Measurements from ENCODE around the gene SGMS1. TPM values are rescaled to one million over a fixed set of nuclear protein-coding genes. Genes with fewer than 3 reads are reported as not detected.

SGMS1 gene
- total RNA-seq, 1 donor from 2014 or later = 18.6 TPM

DNA sequence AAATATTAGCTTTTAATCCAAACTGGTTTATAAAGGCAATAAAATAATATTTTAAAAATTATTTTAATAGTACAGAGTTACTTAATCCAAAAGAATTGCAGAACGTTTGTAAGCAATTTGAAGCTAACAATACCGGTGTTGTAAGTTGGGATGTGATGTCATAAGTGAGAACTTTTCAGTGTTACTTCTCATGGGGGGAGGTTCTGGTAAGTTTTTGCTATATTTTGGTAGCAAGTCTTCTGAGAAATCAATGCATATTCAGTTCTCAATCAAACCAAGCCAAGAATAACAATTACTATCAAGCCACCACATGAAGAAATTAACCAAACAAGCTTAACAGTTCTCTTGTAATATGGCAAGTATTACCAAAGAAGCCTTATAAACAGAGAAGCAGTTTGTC lies 225.4 kb downstream of the SGMS1 start:
- intact Hi-C loops (cut with micrococcal nuclease) = loop anchor here (5.0 kb wide), 1 partner anchor 136 kb away; no protein-coding TSS in a partner anchor
- Mint-ChIP-seq H3K9me3 (no peaks in the 10 kb centered on the region), H3K36me3 (ENCODE audit: low read depth) (peaks cover 5% of the 10 kb centered on the region), H3K4me1 (ENCODE audit: low read depth) (peaks cover 37% of the 10 kb centered on the region), H3K4me3 (no peak overlapping the region), H3K27me3 (ENCODE audit: insufficient read depth) (peaks cover 1% of the 10 kb centered on the region), H3K27ac (no peak overlapping the region)
- DNase-seq (ENCODE audit: low spot score) = no peak

DNA sequence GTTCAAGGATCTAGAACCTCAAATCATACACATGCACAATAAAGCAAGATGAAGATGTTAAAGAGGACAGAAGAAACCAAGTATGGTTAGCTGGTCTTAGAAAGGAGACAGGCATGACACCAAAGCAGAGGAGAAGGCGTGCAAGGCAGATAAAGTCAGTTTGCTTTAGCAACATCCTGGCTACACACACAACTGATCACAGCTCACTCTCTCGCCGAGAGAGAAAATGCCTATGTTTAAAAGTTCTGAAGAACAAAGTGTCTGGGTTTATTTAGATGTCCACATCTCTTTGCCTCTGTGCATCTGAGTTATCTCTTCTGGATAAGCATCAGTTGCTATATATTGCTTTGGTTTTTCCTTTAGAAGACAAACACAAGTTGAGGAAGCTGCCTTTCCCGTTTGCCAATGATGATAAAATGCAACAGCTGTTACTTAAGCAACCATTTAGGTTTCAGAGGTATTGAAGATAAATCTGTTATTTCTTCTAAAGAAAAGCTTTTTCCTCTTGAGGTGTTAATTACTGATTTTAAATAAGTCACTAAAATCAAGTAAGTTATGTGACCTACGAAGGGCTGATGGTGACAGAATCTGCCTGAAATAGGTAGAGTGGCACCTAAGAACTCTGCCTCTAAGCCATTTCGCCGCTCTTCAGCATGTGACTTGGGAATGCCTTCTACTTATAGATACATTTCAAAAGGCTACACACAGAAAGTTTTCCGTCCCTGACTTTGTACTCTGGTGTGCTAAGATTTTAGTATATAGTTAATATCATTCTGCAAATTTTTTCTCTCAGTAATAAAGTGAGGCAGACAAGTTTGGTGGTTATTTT lies 226.2 kb downstream of the SGMS1 start:
- H3K27me3 Mint-ChIP-seq (ENCODE audit: insufficient read depth) = peaks cover 1% of the 10 kb centered on the region
- H3K4me1 Mint-ChIP-seq (ENCODE audit: low read depth) = peaks cover 37% of the 10 kb centered on the region
- peak overlapping the region; percentile 71 for H3K4me3 Mint-ChIP-seq
- peak overlapping the region; percentile 88 for H3K27ac Mint-ChIP-seq
- H3K36me3 Mint-ChIP-seq (ENCODE audit: low read depth) = peaks cover 7% of the 10 kb centered on the region
- DNase-seq (ENCODE audit: low spot score) = no peak
- intact Hi-C loops (cut with micrococcal nuclease) = loop anchor here (1.0 to 5.0 kb wide), 5 partner anchors 21 to 240 kb away; no protein-coding TSS in a partner anchor
- H3K9me3 Mint-ChIP-seq = no peaks in the 10 kb centered on the region

- intact Hi-C loops (cut with micrococcal nuclease) = loop anchor here (1.0 to 5.0 kb wide), 5 partner anchors 22 to 241 kb away; no protein-coding TSS in a partner anchor
These were observed 227.1 kb downstream of the SGMS1 start for GRCh38 chr10:50396491-50397311.

GRCh38 chr10:50395851-50396250 lies 227.9 kb downstream of the SGMS1 start:
- peaks cover 37% of the 10 kb centered on the region for H3K4me1 Mint-ChIP-seq (ENCODE audit: low read depth)
- H3K36me3 Mint-ChIP-seq (ENCODE audit: low read depth) = peaks cover 7% of the 10 kb centered on the region
- H3K4me3 Mint-ChIP-seq = no peak overlapping the region
- H3K9me3 Mint-ChIP-seq = no peaks in the 10 kb centered on the region
- DNase-seq (ENCODE audit: low spot score) = no peak
- intact Hi-C loops (cut with micrococcal nuclease) = loop anchor here (2.0 to 5.0 kb wide), 2 partner anchors 69 to 134 kb away; no protein-coding TSS in a partner anchor
- H3K27ac Mint-ChIP-seq = no peak overlapping the region
- peaks cover 1% of the 10 kb centered on the region for H3K27me3 Mint-ChIP-seq (ENCODE audit: insufficient read depth)

More at GRCh38 chr10:50396491-50397311, 227.1 kb downstream of the SGMS1 start:
- no peak for DNase-seq (ENCODE audit: low spot score)
- Mint-ChIP-seq H3K4me1 (ENCODE audit: low read depth) (peaks cover 37% of the 10 kb centered on the region), H3K27ac (peak overlapping the region; percentile 88), H3K4me3 (peak overlapping the region; percentile 71), H3K36me3 (ENCODE audit: low read depth) (peaks cover 7% of the 10 kb centered on the region), H3K27me3 (ENCODE audit: insufficient read depth) (peaks cover 1% of the 10 kb centered on the region), H3K9me3 (no peaks in the 10 kb centered on the region)

- Mint-ChIP-seq H3K27ac (no peak overlapping the region), H3K9me3 (no peaks in the 10 kb centered on the region), H3K4me1 (ENCODE audit: low read depth) (peaks cover 37% of the 10 kb centered on the region), H3K27me3 (ENCODE audit: insufficient read depth) (peaks cover 1% of the 10 kb centered on the region), H3K4me3 (no peak overlapping the region), H3K36me3 (ENCODE audit: low read depth) (peaks cover 7% of the 10 kb centered on the region)
- DNase-seq (ENCODE audit: low spot score) = no peak
- intact Hi-C loops (cut with micrococcal nuclease) = loop anchor here (5.0 kb wide), 1 partner anchor 133 kb away; no protein-coding TSS in a partner anchor
These were observed 228.5 kb downstream of the SGMS1 start for GRCh38 chr10:50395271-50395670.

DNA sequence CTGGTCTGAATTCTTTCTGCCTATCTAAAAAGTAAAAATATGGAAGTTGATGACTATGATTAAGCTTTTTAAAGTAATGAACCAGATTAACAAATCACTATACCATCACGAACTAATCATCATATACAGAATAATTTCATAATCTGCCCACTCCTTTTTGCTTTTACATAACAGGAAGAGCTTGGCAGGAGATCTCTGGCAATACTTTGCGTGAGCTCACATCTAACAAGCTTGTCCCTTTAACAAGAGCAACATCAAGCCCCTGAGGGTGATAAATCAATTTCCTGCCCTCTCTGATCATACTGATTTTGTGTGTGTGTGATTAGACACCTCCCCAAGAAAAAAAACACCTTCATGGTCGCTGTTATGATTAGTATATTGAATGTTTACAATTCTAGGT lies 228.9 kb downstream of the SGMS1 start:
- no peaks in the 10 kb centered on the region for H3K9me3 Mint-ChIP-seq
- H3K27me3 Mint-ChIP-seq (ENCODE audit: insufficient read depth) = peaks cover 1% of the 10 kb centered on the region
- peaks cover 7% of the 10 kb centered on the region for H3K36me3 Mint-ChIP-seq (ENCODE audit: low read depth)
- intact Hi-C loops (cut with micrococcal nuclease) = loop anchor here (5.0 kb wide), 1 partner anchor 133 kb away; no protein-coding TSS in a partner anchor
- peaks cover 37% of the 10 kb centered on the region for H3K4me1 Mint-ChIP-seq (ENCODE audit: low read depth)
- no peak overlapping the region for H3K27ac Mint-ChIP-seq
- DNase-seq (ENCODE audit: low spot score) = no peak
- no peak overlapping the region for H3K4me3 Mint-ChIP-seq

GRCh38 chr10:50393784-50394467 lies 229.8 kb downstream of the SGMS1 start:
- H3K27ac Mint-ChIP-seq = no peak overlapping the region
- DNase-seq (ENCODE audit: low spot score) = no peak
- no peaks in the 10 kb centered on the region for H3K9me3 Mint-ChIP-seq
- peaks cover 1% of the 10 kb centered on the region for H3K27me3 Mint-ChIP-seq (ENCODE audit: insufficient read depth)
- H3K4me1 Mint-ChIP-seq (ENCODE audit: low read depth) = peaks cover 37% of the 10 kb centered on the region
- H3K36me3 Mint-ChIP-seq (ENCODE audit: low read depth) = peaks cover 7% of the 10 kb centered on the region
- intact Hi-C loops (cut with micrococcal nuclease) = no loop called here
- no peak overlapping the region for H3K4me3 Mint-ChIP-seq

DNA sequence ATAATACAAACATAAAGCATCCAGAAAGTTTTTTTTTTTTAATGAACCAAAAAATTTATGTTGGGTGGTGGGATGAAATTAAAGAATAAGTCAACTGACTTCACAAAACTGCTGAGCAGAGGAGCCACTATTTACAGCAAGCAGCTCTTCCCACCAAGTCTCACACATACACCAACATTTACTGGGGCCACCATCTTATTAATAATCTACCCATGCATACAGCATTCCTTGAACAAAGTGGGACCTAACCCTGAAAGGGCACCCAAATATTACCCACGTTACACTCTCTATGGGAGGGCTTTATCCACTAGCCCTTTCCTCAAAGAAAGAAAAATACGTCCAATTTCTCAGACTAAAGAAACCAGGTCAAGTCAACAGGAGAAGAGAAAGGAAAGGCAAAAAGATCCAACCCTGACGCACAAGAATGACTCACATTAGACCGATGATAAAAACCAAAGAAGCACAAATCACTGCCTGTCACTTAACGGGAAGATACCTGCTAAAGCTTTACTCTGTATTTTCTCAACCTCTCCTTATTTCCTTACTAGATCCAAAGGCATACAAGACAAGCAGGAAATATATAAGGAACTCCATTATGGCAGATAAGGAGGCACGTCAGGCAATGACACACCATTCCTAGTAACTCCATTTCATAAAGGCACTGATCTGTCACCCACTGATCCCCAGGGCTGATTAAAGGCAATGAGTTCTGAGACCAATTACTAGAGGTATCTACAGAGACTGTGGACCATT lies 230.6 kb downstream of the SGMS1 start:
- no peak overlapping the region for H3K27ac Mint-ChIP-seq
- no peak for DNase-seq (ENCODE audit: low spot score)
- no peak overlapping the region for H3K4me3 Mint-ChIP-seq
- H3K4me1 Mint-ChIP-seq (ENCODE audit: low read depth) = peaks cover 33% of the 10 kb centered on the region
- peaks cover 7% of the 10 kb centered on the region for H3K36me3 Mint-ChIP-seq (ENCODE audit: low read depth)
- intact Hi-C loops (cut with micrococcal nuclease) = no loop called here
- H3K9me3 Mint-ChIP-seq = no peaks in the 10 kb centered on the region
- peaks cover 1% of the 10 kb centered on the region for H3K27me3 Mint-ChIP-seq (ENCODE audit: insufficient read depth)

DNA sequence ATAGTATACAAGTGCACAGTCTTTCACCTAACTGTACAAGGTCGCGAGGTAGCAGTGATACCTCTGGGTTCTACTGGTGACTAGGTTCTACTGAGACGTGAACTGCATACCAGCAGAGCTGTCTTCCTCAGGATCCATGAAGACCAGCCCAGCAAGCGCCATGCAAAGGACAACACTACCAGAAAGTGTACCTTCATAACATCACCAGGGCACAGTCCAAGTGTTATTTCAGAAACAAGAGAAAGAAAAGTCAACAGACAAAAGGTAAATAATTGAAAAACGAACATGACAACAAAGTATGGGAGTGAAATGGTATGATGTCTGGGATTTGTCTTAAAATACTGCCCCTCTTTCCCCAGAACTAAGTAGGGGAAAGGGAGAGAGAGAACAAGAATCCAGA lies 231.3 kb downstream of the SGMS1 start:
- DNase-seq (ENCODE audit: low spot score) = no peak
- H3K4me1 Mint-ChIP-seq (ENCODE audit: low read depth) = peaks cover 32% of the 10 kb centered on the region
- no peak overlapping the region for H3K4me3 Mint-ChIP-seq
- peaks cover 7% of the 10 kb centered on the region for H3K36me3 Mint-ChIP-seq (ENCODE audit: low read depth)
- peaks cover 1% of the 10 kb centered on the region for H3K27me3 Mint-ChIP-seq (ENCODE audit: insufficient read depth)
- intact Hi-C loops (cut with micrococcal nuclease) = no loop called here
- no peak overlapping the region for H3K27ac Mint-ChIP-seq
- H3K9me3 Mint-ChIP-seq = no peaks in the 10 kb centered on the region

- no peaks in the 10 kb centered on the region for H3K9me3 Mint-ChIP-seq
- intact Hi-C loops (cut with micrococcal nuclease) = no loop called here
- peaks cover 5% of the 10 kb centered on the region for H3K36me3 Mint-ChIP-seq (ENCODE audit: low read depth)
- no peaks in the 10 kb centered on the region for H3K27me3 Mint-ChIP-seq (ENCODE audit: insufficient read depth)
- DNase-seq (ENCODE audit: low spot score) = no peak
- no peak overlapping the region for H3K4me3 Mint-ChIP-seq
- peaks cover 29% of the 10 kb centered on the region for H3K4me1 Mint-ChIP-seq (ENCODE audit: low read depth)
- H3K27ac Mint-ChIP-seq = no peak overlapping the region
These were observed 233.5 kb downstream of the SGMS1 start for GRCh38 chr10:50390302-50390701.

GRCh38 chr10:50388181-50388580 lies 235.6 kb downstream of the SGMS1 start:
- Mint-ChIP-seq H3K27ac (no peak overlapping the region), H3K4me1 (ENCODE audit: low read depth) (peaks cover 25% of the 10 kb centered on the region)
- intact Hi-C loops (cut with micrococcal nuclease) = loop anchor here (5.0 kb wide), 1 partner anchor 34 kb away; no protein-coding TSS in a partner anchor

DNA sequence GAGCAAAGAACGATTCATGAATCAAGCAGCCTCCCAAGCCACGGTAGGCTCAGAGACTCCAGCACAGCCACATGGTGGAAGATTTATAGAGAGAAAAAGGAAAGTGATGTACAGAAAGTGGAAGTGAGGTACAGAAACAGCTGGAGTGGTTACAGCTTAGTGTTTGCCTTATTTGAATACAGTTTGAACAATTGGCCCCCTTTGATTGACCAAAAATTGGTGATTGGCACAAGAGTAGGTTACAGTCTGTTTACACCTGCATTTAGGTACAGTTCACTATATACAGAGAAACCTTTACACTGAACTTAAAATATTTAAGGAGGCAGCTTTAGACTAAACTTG lies 236.1 kb downstream of the SGMS1 start:
- Mint-ChIP-seq H3K36me3 (ENCODE audit: low read depth) (no peaks in the 10 kb centered on the region), H3K27ac (no peak overlapping the region), H3K9me3 (no peaks in the 10 kb centered on the region), H3K27me3 (ENCODE audit: insufficient read depth) (no peaks in the 10 kb centered on the region), H3K4me3 (no peak overlapping the region), H3K4me1 (ENCODE audit: low read depth) (peaks cover 25% of the 10 kb centered on the region)
- DNase-seq (ENCODE audit: low spot score) = no peak
- intact Hi-C loops (cut with micrococcal nuclease) = loop anchor here (5.0 kb wide), 1 partner anchor 35 kb away; no protein-coding TSS in a partner anchor

More at GRCh38 chr10:50388181-50388580, 235.6 kb downstream of the SGMS1 start:
- H3K4me3 Mint-ChIP-seq = no peak overlapping the region
- no peaks in the 10 kb centered on the region for H3K9me3 Mint-ChIP-seq
- DNase-seq (ENCODE audit: low spot score) = no peak
- peaks cover 2% of the 10 kb centered on the region for H3K36me3 Mint-ChIP-seq (ENCODE audit: low read depth)
- H3K27me3 Mint-ChIP-seq (ENCODE audit: insufficient read depth) = no peaks in the 10 kb centered on the region

All from activated T-helper 1 cell treated with anti-CD3 and anti-CD28 coated beads, Interleukin-12 subunit alpha, Interleukin-12 subunit beta, Interleukin-2, Interleukin-4 antibody, amounts not matched to agents 30 ng/mL and 10 ng/mL and 1 ng/mL, durations not matched to agents 14 hours and 24 hours and 36 hours (primary cell).